ACC112 (cell line): Measurements from ENCODE around the gene SYT9.
"Not testable (repeated sequence)": the region's sequence is repeated elsewhere in the genome, so short reads cannot be mapped to it uniquely, and the experiment has no call there.

ENCODE experiments used
- H2AFZ ChIP-seq: fragments of 200-600 bp; sonication (generic); one replicate; pipeline ENCODE4 v1.6.0; 2017; ENCODE audit warnings: antibody characterized with exemption, low read length; ENCODE audit not compliant: unreplicated experiment
- H3K27ac ChIP-seq: fragments of 200-600 bp; sonication (generic); 2 replicates; pipeline ENCODE4 v1.5.1; 2014; ENCODE audit warnings: low read depth, mild to moderate bottlenecking, antibody characterized with exemption, low read length, moderate library complexity
- H3K27me3 ChIP-seq: fragments of 200-600 bp; sonication (generic); 2 replicates; pipeline ENCODE4 v1.6.1; 2014; ENCODE audit warnings: mild to moderate bottlenecking, antibody characterized with exemption, low read length, moderate library complexity, mixed read lengths; ENCODE audit not compliant: insufficient read depth
- H3K36me3 ChIP-seq: fragments of 200-600 bp; sonication (generic); 2 replicates; pipeline ENCODE4 v1.6.1; 2016; ENCODE audit warnings: mild to moderate bottlenecking, antibody characterized with exemption, low read length, moderate library complexity, mixed read lengths; ENCODE audit not compliant: insufficient read depth
- H3K4me1 ChIP-seq: fragments of 200-600 bp; sonication (generic); one replicate; pipeline ENCODE4 v1.6.1; 2016; ENCODE audit warnings: low read length, mixed read lengths; ENCODE audit not compliant: insufficient read depth, unreplicated experiment, control insufficient read depth
- H3K4me3 ChIP-seq: fragments of 200-600 bp; sonication (generic); 2 replicates; pipeline ENCODE4 v1.5.1; 2014; ENCODE audit warnings: mild to moderate bottlenecking, low read depth, low read length
- H3K79me2 ChIP-seq: fragments of 200-600 bp; sonication (generic); one replicate; pipeline ENCODE4 v1.6.0; 2016; ENCODE audit warnings: low read length; ENCODE audit not compliant: control insufficient read depth, unreplicated experiment, insufficient read depth

SYT9 gene

GRCh38 chr11:7335442-7335841 lies 83.7 kb downstream of the SYT9 start:
- H3K79me2 ChIP-seq, H3K27ac ChIP-seq, H3K4me3 ChIP-seq, H3K27me3 ChIP-seq, H2AFZ ChIP-seq, H3K4me1 ChIP-seq, H3K36me3 ChIP-seq: not testable (repeated sequence)

GRCh38 chr11:7341551-7341950 lies 89.8 kb downstream of the SYT9 start:
- H3K4me1 ChIP-seq: no peaks in the 10 kb centered on the region
- no peak overlapping the region for H3K4me3 ChIP-seq
- H3K36me3 ChIP-seq: no peaks in the 10 kb centered on the region
- H3K79me2 ChIP-seq: no peaks in the 10 kb centered on the region
- no peak overlapping the region for H2AFZ ChIP-seq
- peaks cover 3% of the 10 kb centered on the region; the same call in 1 of the 2 replicates for H3K27me3 ChIP-seq
- H3K27ac ChIP-seq: no peak overlapping the region

GRCh38 chr11:7347611-7348431 lies 96.1 kb downstream of the SYT9 start:
- Histone ChIP-seq H3K79me2 (no peaks in the 10 kb centered on the region), H3K4me3 (no peak overlapping the region), H3K27ac (no peak overlapping the region), H3K4me1 (no peaks in the 10 kb centered on the region), H2AFZ (no peak overlapping the region), H3K27me3 (peaks cover 21% of the 10 kb centered on the region; the same call in 1 of the 2 replicates), H3K36me3 (no peaks in the 10 kb centered on the region)

GRCh38 chr11:7348432-7349304 lies 97.0 kb downstream of the SYT9 start:
- peaks cover 21% of the 10 kb centered on the region; the same call in 1 of the 2 replicates for H3K27me3 ChIP-seq
- no peaks in the 10 kb centered on the region for H3K79me2 ChIP-seq
- no peaks in the 10 kb centered on the region for H3K4me1 ChIP-seq
- no peak overlapping the region for H3K4me3 ChIP-seq
- H3K27ac ChIP-seq: no peak overlapping the region
- no peaks in the 10 kb centered on the region for H3K36me3 ChIP-seq
- no peak overlapping the region for H2AFZ ChIP-seq

GRCh38 chr11:7351228-7351627 lies 99.5 kb downstream of the SYT9 start:
- H3K27ac ChIP-seq: no peak overlapping the region
- no peaks in the 10 kb centered on the region for H3K36me3 ChIP-seq
- H2AFZ ChIP-seq: no peak overlapping the region
- no peak overlapping the region for H3K4me3 ChIP-seq
- peaks cover 17% of the 10 kb centered on the region; the same call in 1 of the 2 replicates for H3K27me3 ChIP-seq
- no peaks in the 10 kb centered on the region for H3K4me1 ChIP-seq
- H3K79me2 ChIP-seq: no peaks in the 10 kb centered on the region

GRCh38 chr11:7353100-7353499 lies 101.4 kb downstream of the SYT9 start:
- H3K79me2 ChIP-seq: no peaks in the 10 kb centered on the region
- no peak overlapping the region for H3K27ac ChIP-seq
- no peak overlapping the region for H2AFZ ChIP-seq
- H3K36me3 ChIP-seq: no peaks in the 10 kb centered on the region
- H3K4me1 ChIP-seq: no peaks in the 10 kb centered on the region
- H3K27me3 ChIP-seq: peaks cover 16% of the 10 kb centered on the region; the same call in 1 of the 2 replicates
- H3K4me3 ChIP-seq: no peak overlapping the region

- H3K27me3 ChIP-seq: no peaks in the 10 kb centered on the region
- H3K27ac ChIP-seq: no peak overlapping the region
- H3K79me2 ChIP-seq: no peaks in the 10 kb centered on the region
- no peaks in the 10 kb centered on the region for H3K4me1 ChIP-seq
- H2AFZ ChIP-seq: no peak overlapping the region
- no peak overlapping the region for H3K4me3 ChIP-seq
- H3K36me3 ChIP-seq: no peaks in the 10 kb centered on the region
Observed at GRCh38 chr11:7364660-7365059, 113.0 kb downstream of the SYT9 start.

- Histone ChIP-seq H3K4me1 (no peaks in the 10 kb centered on the region), H3K27ac (no peak overlapping the region), H3K79me2 (no peaks in the 10 kb centered on the region), H3K27me3 (no peaks in the 10 kb centered on the region), H2AFZ (no peak overlapping the region), H3K4me3 (no peak overlapping the region), H3K36me3 (no peaks in the 10 kb centered on the region)
Observed at GRCh38 chr11:7367803-7368202, 116.1 kb downstream of the SYT9 start.

- Histone ChIP-seq H3K4me1 (no peaks in the 10 kb centered on the region), H2AFZ (no peak overlapping the region), H3K79me2 (no peaks in the 10 kb centered on the region), H3K27me3 (no peaks in the 10 kb centered on the region), H3K36me3 (no peaks in the 10 kb centered on the region), H3K4me3 (no peak overlapping the region), H3K27ac (no peak overlapping the region)
Observed at GRCh38 chr11:7376386-7376785, 124.7 kb downstream of the SYT9 start.

- Histone ChIP-seq H3K27me3 (no peaks in the 10 kb centered on the region), H3K27ac (no peak overlapping the region), H2AFZ (no peak overlapping the region), H3K4me3 (no peak overlapping the region), H3K79me2 (no peaks in the 10 kb centered on the region), H3K4me1 (no peaks in the 10 kb centered on the region), H3K36me3 (no peaks in the 10 kb centered on the region)
Observed at GRCh38 chr11:7381937-7382336, 130.2 kb downstream of the SYT9 start.
